GM23338 (cell line): Measurements from ENCODE around the gene GPALPP1. TPM values are rescaled to one million over a fixed set of nuclear protein-coding genes. Genes with fewer than 3 reads are reported as not detected.

ENCODE experiments used
- ATAC-seq: fragments of 200-7000 bp; cut with Tn5 transposase; 3 replicates; pipeline ENCODE4 v1.9.1; 2020
- DNase-seq: peaks from one replicate; pipeline ENCODE4 v3.0.0-alpha.2; 2015; ENCODE audit warnings: low spot score
- H2AFZ ChIP-seq: fragments of 200-600 bp; sonication (generic); 2 replicates; pipeline ENCODE4 v1.8.0; 2016; ENCODE audit warnings: antibody characterized with exemption, mild to moderate bottlenecking, moderate library complexity
- H3F3A ChIP-seq: fragments of 200-600 bp; sonication (generic); replicated peaks from 2 replicates; pipeline ENCODE4 v1.8.0; 2017; ENCODE audit warnings: antibody characterized with exemption, mixed run types, low read depth
- H3K27ac ChIP-seq: fragments of 200-600 bp; sonication (generic); 2 replicates; pipeline ENCODE4 v1.6.1; 2016; ENCODE audit warnings: low read depth
- H3K27me3 ChIP-seq: fragments of 200-600 bp; sonication (generic); 2 replicates; pipeline ENCODE4 v1.8.0; 2016; ENCODE audit warnings: mild to moderate bottlenecking, mixed run types, moderate library complexity; ENCODE audit not compliant: insufficient read depth
- H3K36me3 ChIP-seq: fragments of 200-600 bp; sonication (generic); 2 replicates; pipeline ENCODE4 v1.8.0; 2016; ENCODE audit warnings: mild to moderate bottlenecking; ENCODE audit not compliant: insufficient read depth
- H3K4me1 ChIP-seq: fragments of 200-600 bp; sonication (generic); 2 replicates; pipeline ENCODE4 v1.8.0; 2016; ENCODE audit warnings: mild to moderate bottlenecking, moderate library complexity; ENCODE audit not compliant: insufficient read depth
- H3K4me2 ChIP-seq: fragments of 200-600 bp; sonication (generic); 2 replicates; pipeline ENCODE4 v1.7.1; 2017; ENCODE audit warnings: mixed run types
- H3K4me3 ChIP-seq: fragments of 200-600 bp; sonication (generic); 2 replicates; pipeline ENCODE4 v1.6.1; 2016; ENCODE audit warnings: mixed run types
- H3K79me2 ChIP-seq: fragments of 200-600 bp; sonication (generic); replicated peaks from 2 replicates; pipeline ENCODE4 v1.8.0; 2017; ENCODE audit warnings: mild to moderate bottlenecking; ENCODE audit not compliant: insufficient read depth
- H3K9me2 ChIP-seq: fragments of 200-600 bp; sonication (generic); 2 replicates; pipeline ENCODE4 v1.8.0; 2017; ENCODE audit not compliant: insufficient read depth
- H4K20me1 ChIP-seq: fragments of 200-600 bp; sonication (generic); replicated peaks from 2 replicates; pipeline ENCODE4 v1.8.0; 2017; ENCODE audit warnings: mild to moderate bottlenecking; ENCODE audit not compliant: insufficient read depth
- H3K27ac Mint-ChIP-seq: 2 replicates; pipeline ENCODE4 v1.8.0; 2020; ENCODE audit warnings: inconsistent platforms, mild to moderate bottlenecking, moderate library complexity, mixed read lengths
- H3K27me3 Mint-ChIP-seq: 3 replicates; pipeline ENCODE4 v1.8.0; 2022; ENCODE audit warnings: low read depth, mild to moderate bottlenecking, moderate library complexity, mixed read lengths, inconsistent platforms; ENCODE audit not compliant: insufficient read depth, poor library complexity
- H3K36me3 Mint-ChIP-seq: 3 replicates; pipeline ENCODE4 v1.8.0; 2021; ENCODE audit warnings: low read depth, mild to moderate bottlenecking, inconsistent platforms, moderate library complexity, mixed read lengths
- H3K4me1 Mint-ChIP-seq: 3 replicates; pipeline ENCODE4 v1.8.0; 2020; ENCODE audit warnings: mild to moderate bottlenecking, inconsistent platforms, mixed read lengths
- H3K4me3 Mint-ChIP-seq: 3 replicates; pipeline ENCODE4 v1.8.0; 2021; ENCODE audit warnings: moderate library complexity, mild to moderate bottlenecking, inconsistent platforms, mixed read lengths
- H3K9me3 Mint-ChIP-seq: 3 replicates; pipeline ENCODE4 v1.8.0; 2020; ENCODE audit warnings: moderate library complexity, mild to moderate bottlenecking, inconsistent platforms, mixed read lengths
- CREB1 ChIP-seq: fragments of 250-450 bp; sonication (Bioruptor Pico); IDR thresholded peaks from 2 replicates; pipeline ENCODE4 v1.5.0; 2020; ENCODE audit warnings: low read depth, mild to moderate bottlenecking, moderate library complexity
- EZH2 ChIP-seq: fragments of 200-600 bp; sonication (generic); IDR thresholded peaks from one replicate; pipeline ENCODE4 v1.8.0; 2017; ENCODE audit warnings: antibody characterized with exemption, mild to moderate bottlenecking, low read depth; ENCODE audit not compliant: unreplicated experiment
- EZH2phosphoT487 ChIP-seq: fragments of 200-600 bp; sonication (generic); IDR thresholded peaks from one replicate; pipeline ENCODE4 v1.8.1; 2018; ENCODE audit warnings: antibody characterized with exemption; ENCODE audit not compliant: unreplicated experiment
- JUNB ChIP-seq: IDR thresholded peaks from one replicate; pipeline ENCODE4 v1.6.1; 2016; ENCODE audit warnings: antibody characterized with exemption; ENCODE audit not compliant: unreplicated experiment
- NANOG ChIP-seq: IDR thresholded peaks from 2 replicates; pipeline ENCODE4 v1.6.1; 2016; ENCODE audit warnings: antibody characterized with exemption, borderline replicate concordance
- POLR2AphosphoS5 ChIP-seq: IDR thresholded peaks from 2 replicates; pipeline ENCODE4 v1.6.1; 2016; ENCODE audit warnings: antibody characterized with exemption, low read depth
- REST ChIP-seq: IDR thresholded peaks from one replicate; pipeline ENCODE4 v1.6.1; 2018; ENCODE audit warnings: antibody characterized with exemption; ENCODE audit not compliant: unreplicated experiment
- STAT1 ChIP-seq: IDR thresholded peaks from one replicate; pipeline ENCODE4 v1.6.1; 2016; ENCODE audit warnings: antibody characterized with exemption; ENCODE audit not compliant: unreplicated experiment
- ZNF331 ChIP-seq: fragments of 250-450 bp; sonication (Bioruptor Pico); IDR thresholded peaks from 2 replicates; pipeline ENCODE4 v1.5.0; 2020; ENCODE audit warnings: low read depth, mild to moderate bottlenecking, moderate library complexity
- ZNF462 ChIP-seq: fragments of 250-450 bp; sonication (Bioruptor Pico); IDR thresholded peaks from 2 replicates; pipeline ENCODE4 v1.5.0; 2020; ENCODE audit warnings: mild to moderate bottlenecking, moderate library complexity
- polyA plus RNA-seq: library from polyadenylated mRNA; unstranded; fragments of >200 nt; fragmentation: Nextera tagmentation; extraction: Ambion mirVana; gene quantifications from 2 replicates; pipeline ENCODE4 v1.2.1, GENCODE V29; 2016
- total RNA-seq: library from RNA; depleted of rRNA; stranded (reverse); fragments of >200 nt; shearing (Covaris generic); gene quantifications from 2 replicates; pipeline ENCODE4 v1.2.3, GENCODE V29; 2014
- TF ChIP-seq, protein P1 (sequence below): IDR thresholded peaks from 2 replicates; pipeline ENCODE4 v1.6.1; 2016; ENCODE audit warnings: antibody characterized with exemption

Gene GPALPP1
- total and polyA plus RNA-seq, 2 experiments from 2014 or later: 31.3 to 35.8 TPM

- TF ChIP-seq ZNF462: no peak
- no peak for TF ChIP-seq REST
- TF ChIP-seq CREB1 (CRISPR knock-in tag): no peak
- TF ChIP-seq ZNF331 (CRISPR knock-in tag): no peak
- TF ChIP-seq EZH2: no peak
Measured at GRCh38 chr13:45011198-45011597, 21.9 kb downstream of the GPALPP1 start (continued).

- H3K4me3 ChIP-seq: no peak overlapping the region
- H3K9me2 ChIP-seq: no peaks in the 10 kb centered on the region
- no peak overlapping the region for H3K27ac Mint-ChIP-seq
- no peaks in the 10 kb centered on the region for H4K20me1 ChIP-seq
- no peak overlapping the region for H3K4me3 Mint-ChIP-seq
- H3K27me3 Mint-ChIP-seq: no peaks in the 10 kb centered on the region
- no peaks in the 10 kb centered on the region for H3K79me2 ChIP-seq
- no peaks in the 10 kb centered on the region for H3K4me1 ChIP-seq
- H2AFZ ChIP-seq: no peak overlapping the region
- no peaks in the 10 kb centered on the region for H3K9me3 Mint-ChIP-seq
- H3K36me3 ChIP-seq: no peaks in the 10 kb centered on the region; the same call in 1 of the 2 replicates
- no peak overlapping the region for H3K4me2 ChIP-seq
- no peaks in the 10 kb centered on the region for H3F3A ChIP-seq
- H3K27ac ChIP-seq: no peak overlapping the region
- ATAC-seq (no peak), DNase-seq (no peak)
- no peaks in the 10 kb centered on the region for H3K4me1 Mint-ChIP-seq
- no peaks in the 10 kb centered on the region for H3K27me3 ChIP-seq
- H3K36me3 Mint-ChIP-seq: peaks cover 21% of the 10 kb centered on the region
- TF ChIP-seq STAT1: no peak
- TF ChIP-seq JUNB: no peak
- no peak for TF ChIP-seq POLR2AphosphoS5
- no peak for TF ChIP-seq ZNF331 (CRISPR knock-in tag)
- TF ChIP-seq, protein P1, sequence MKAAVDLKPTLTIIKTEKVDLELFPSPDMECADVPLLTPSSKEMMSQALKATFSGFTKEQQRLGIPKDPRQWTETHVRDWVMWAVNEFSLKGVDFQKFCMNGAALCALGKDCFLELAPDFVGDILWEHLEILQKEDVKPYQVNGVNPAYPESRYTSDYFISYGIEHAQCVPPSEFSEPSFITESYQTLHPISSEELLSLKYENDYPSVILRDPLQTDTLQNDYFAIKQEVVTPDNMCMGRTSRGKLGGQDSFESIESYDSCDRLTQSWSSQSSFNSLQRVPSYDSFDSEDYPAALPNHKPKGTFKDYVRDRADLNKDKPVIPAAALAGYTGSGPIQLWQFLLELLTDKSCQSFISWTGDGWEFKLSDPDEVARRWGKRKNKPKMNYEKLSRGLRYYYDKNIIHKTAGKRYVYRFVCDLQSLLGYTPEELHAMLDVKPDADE: no peak
- TF ChIP-seq REST: no peak
- TF ChIP-seq NANOG: no peak
- no peak for TF ChIP-seq EZH2
- no peak for TF ChIP-seq EZH2phosphoT487
Measured at GRCh38 chr13:45015300-45015699, 26.0 kb downstream of the GPALPP1 start.
